Activated CD4-positive, alpha-beta T cell treated with anti-CD3 and anti-CD28 coated beads for 36 hours (primary cell): Measurements from ENCODE around the gene SLC7A7. TPM values are rescaled to one million over a fixed set of nuclear protein-coding genes. Genes with fewer than 3 reads are reported as not detected.

ENCODE experiments used
- ATAC-seq: fragments of 200-7000 bp; cut with Tn5 transposase; one replicate; pipeline ENCODE4 v1.10.0; 2021; ENCODE audit warnings: mild to moderate bottlenecking, moderate library complexity
- CTCF ChIA-PET: fragments of 350-600 bp; sonication (Branson Sonifier 250); formaldehyde crosslinking; loops from one replicate; lab custom pipeline; 2021; ENCODE audit warnings: antibody characterized with exemption; lab: Charles Lee
- POLR2A ChIA-PET: fragments of 350-600 bp; sonication (Branson Sonifier 250); formaldehyde crosslinking; loops from one replicate; lab custom pipeline; 2021; ENCODE audit warnings: antibody characterized with exemption, inconsistent platforms; lab: Charles Lee
- DNase-seq: peaks from one replicate; pipeline ENCODE4 v3.0.0-alpha.2; 2020
- H3K27ac Mint-ChIP-seq: one replicate; pipeline ENCODE4 v1.8.0; 2021; ENCODE audit warnings: mixed read lengths
- H3K27me3 Mint-ChIP-seq: one replicate; pipeline ENCODE4 v1.8.0; 2021; ENCODE audit warnings: mixed read lengths
- H3K36me3 Mint-ChIP-seq: one replicate; pipeline ENCODE4 v1.8.0; 2021; ENCODE audit warnings: low read depth, mixed read lengths
- H3K4me1 Mint-ChIP-seq: one replicate; pipeline ENCODE4 v1.8.0; 2021; ENCODE audit warnings: mixed read lengths
- H3K4me3 Mint-ChIP-seq: one replicate; pipeline ENCODE4 v1.8.0; 2021; ENCODE audit warnings: mild to moderate bottlenecking, moderate library complexity, mixed read lengths
- H3K9me3 Mint-ChIP-seq: one replicate; pipeline ENCODE4 v1.8.0; 2021; ENCODE audit warnings: low read depth, mixed read lengths
- intact Hi-C, 2 experiments: fragments of 100-400 bp; cut with DNase I in 1 of 2; cut with micrococcal nuclease in 1 of 2; formaldehyde crosslinking; loops; one replicate each; pipeline versions ENCODE4 v1.14.2 to v1.15.1; 2022 to 2024; cut with DNase I, micrococcal nuclease
- total RNA-seq, 2 experiments: library from RNA; stranded (reverse); gene quantifications; one replicate each; pipeline ENCODE4 v1.2.3, GENCODE V29; 2021

SLC7A7 gene
- total RNA-seq, 2 experiments from 2014 or later = 0.50 to 0.72 TPM

- intact Hi-C loops = no loop called here
- Mint-ChIP-seq H3K36me3 (no peaks in the 10 kb centered on the region), H3K9me3 (no peaks in the 10 kb centered on the region), H3K4me1 (peaks cover 5% of the 10 kb centered on the region), H3K27me3 (peaks cover 9% of the 10 kb centered on the region), H3K27ac (no peak overlapping the region), H3K4me3 (no peak overlapping the region)
- ChIA-PET POLR2A (no interaction called here), CTCF (interaction anchor here (1.1 to 1.2 kb wide), 2 partner anchors 12 to 16 kb away, joined by 4 to 5 read pairs; no protein-coding TSS in a partner anchor)
- DNase-seq = no peak
- ATAC-seq = no peak
Observed at GRCh38 chr14:22842211-22843122, 27.2 kb upstream of the SLC7A7 start.

GRCh38 chr14:22841769-22842168, 26.5 kb upstream of the SLC7A7 start:
- POLR2A ChIA-PET = no interaction called here
- no peaks in the 10 kb centered on the region for H3K9me3 Mint-ChIP-seq
- H3K27me3 Mint-ChIP-seq = peaks cover 13% of the 10 kb centered on the region
- ATAC-seq (no peak), DNase-seq (no peak)
- intact Hi-C loops = no loop called here
- peaks cover 3% of the 10 kb centered on the region for H3K36me3 Mint-ChIP-seq
- CTCF ChIA-PET = interaction anchor here (1.1 kb wide), 1 partner anchor 11 kb away, joined by 4 read pairs; no protein-coding TSS in a partner anchor
- H3K4me3 Mint-ChIP-seq = no peak overlapping the region
- no peak overlapping the region for H3K27ac Mint-ChIP-seq
- peaks cover 9% of the 10 kb centered on the region for H3K4me1 Mint-ChIP-seq

- peaks cover 11% of the 10 kb centered on the region for H3K4me1 Mint-ChIP-seq
- H3K4me3 Mint-ChIP-seq = no peak overlapping the region
- ChIA-PET CTCF (interaction anchor here (0.8 to 1.4 kb wide), 5 partner anchors 9 to 14 kb away, joined by 3 to 8 read pairs (median 4); no protein-coding TSS in a partner anchor), POLR2A (no interaction called here)
- H3K9me3 Mint-ChIP-seq = no peaks in the 10 kb centered on the region
- intact Hi-C loops = no loop called here
- ATAC-seq (no peak), DNase-seq (no peak)
- peaks cover 4% of the 10 kb centered on the region for H3K36me3 Mint-ChIP-seq
- no peak overlapping the region for H3K27ac Mint-ChIP-seq
- peaks cover 14% of the 10 kb centered on the region for H3K27me3 Mint-ChIP-seq
Observed at GRCh38 chr14:22841311-22841710, 26.1 kb upstream of the SLC7A7 start.

- ATAC-seq (no peak), DNase-seq (no peak)
- ChIA-PET POLR2A (interaction anchor here (1.0 to 1.2 kb wide), 2 partner anchors 9 to 251 kb away, joined by 3 to 4 read pairs; partner anchors contain the start of genes DAD1 and MRPL52), CTCF (interaction anchor here (0.6 to 1.5 kb wide), 8 partner anchors 14 to 269 kb away, joined by 3 to 5 read pairs (median 4); no protein-coding TSS in a partner anchor)
- Mint-ChIP-seq H3K27me3 (peaks cover 13% of the 10 kb centered on the region), H3K4me3 (no peak overlapping the region), H3K36me3 (peaks cover 16% of the 10 kb centered on the region), H3K27ac (no peak overlapping the region), H3K9me3 (no peaks in the 10 kb centered on the region), H3K4me1 (peaks cover 12% of the 10 kb centered on the region)
- intact Hi-C loops = no loop called here
Observed at GRCh38 chr14:22839159-22839779, 24.0 kb upstream of the SLC7A7 start.

- ChIA-PET POLR2A (interaction anchor here (0.6 to 1.2 kb wide), 3 partner anchors 8 to 331 kb away, joined by 3 to 4 read pairs (median 4); partner anchors contain the start of genes DAD1 and MRPL52), CTCF (interaction anchor here (0.6 to 4.1 kb wide), 6 partner anchors 16 to 28 kb away, joined by 3 to 28 read pairs (median 4); no protein-coding TSS in a partner anchor)
- no peak overlapping the region for H3K4me3 Mint-ChIP-seq
- peaks cover 18% of the 10 kb centered on the region for H3K36me3 Mint-ChIP-seq
- no peak for ATAC-seq
- no peaks in the 10 kb centered on the region for H3K9me3 Mint-ChIP-seq
- DNase-seq = no peak
- intact Hi-C loops = no loop called here
- no peak overlapping the region for H3K27ac Mint-ChIP-seq
- H3K4me1 Mint-ChIP-seq = peaks cover 12% of the 10 kb centered on the region
- peaks cover 13% of the 10 kb centered on the region for H3K27me3 Mint-ChIP-seq
Observed at GRCh38 chr14:22838631-22839041, 23.4 kb upstream of the SLC7A7 start.

- peaks cover 22% of the 10 kb centered on the region for H3K36me3 Mint-ChIP-seq
- DNase-seq = no peak
- no peak for ATAC-seq
- ChIA-PET CTCF (interaction anchor here (0.6 to 4.1 kb wide), 10 partner anchors 9 to 281 kb away, joined by 3 to 28 read pairs (median 4); no protein-coding TSS in a partner anchor), POLR2A (interaction anchor here (0.6 to 1.2 kb wide), 4 partner anchors 71 to 331 kb away, joined by 3 to 4 read pairs (median 4); partner anchors contain the start of genes DAD1 and OXA1L)
- intact Hi-C loops = no loop called here
- no peak overlapping the region for H3K27ac Mint-ChIP-seq
- H3K9me3 Mint-ChIP-seq = no peaks in the 10 kb centered on the region
- H3K4me3 Mint-ChIP-seq = no peak overlapping the region
- peaks cover 12% of the 10 kb centered on the region for H3K4me1 Mint-ChIP-seq
- H3K27me3 Mint-ChIP-seq = peaks cover 13% of the 10 kb centered on the region
Observed at GRCh38 chr14:22837750-22838538, 22.7 kb upstream of the SLC7A7 start.

GRCh38 chr14:22837114-22837749, 22.0 kb upstream of the SLC7A7 start:
- DNase-seq = no peak
- Mint-ChIP-seq H3K27ac (peak overlapping the region; percentile 17), H3K9me3 (no peaks in the 10 kb centered on the region), H3K36me3 (peaks cover 22% of the 10 kb centered on the region), H3K4me1 (peaks cover 12% of the 10 kb centered on the region), H3K4me3 (peak overlapping the region; percentile 63), H3K27me3 (peaks cover 13% of the 10 kb centered on the region)
- POLR2A ChIA-PET = interaction anchor here (0.6 to 0.9 kb wide), 3 partner anchors 15 to 71 kb away, joined by 4 read pairs; partner anchors contain the start of gene OXA1L
- peak; percentile 57 for ATAC-seq
- CTCF ChIA-PET = interaction anchor here (0.6 to 4.1 kb wide), 12 partner anchors 9 to 280 kb away, joined by 3 to 28 read pairs (median 4); no protein-coding TSS in a partner anchor
- intact Hi-C loops = no loop called here

GRCh38 chr14:22836301-22837113, 21.3 kb upstream of the SLC7A7 start, which contains the start of gene MMP14:
MMP14 (plus strand) TSS chr14:22836585; CDS start chr14:22836818, 233 bp downstream.
- H3K27ac Mint-ChIP-seq = peak within 1 kb of the TSS; percentile 17
- POLR2A ChIA-PET = interaction anchor here (0.6 to 0.9 kb wide), 2 partner anchors 14 to 922 kb away, joined by 3 to 4 read pairs; no protein-coding TSS in a partner anchor
- CTCF ChIA-PET = interaction anchor here (0.6 to 4.1 kb wide), 11 partner anchors 8 to 280 kb away, joined by 3 to 28 read pairs (median 4); partner anchors contain the start of gene OXA1L

GRCh38 chr14:22835505-22835904, 20.3 kb upstream of the SLC7A7 start:
- Mint-ChIP-seq H3K4me3 (no peak overlapping the region), H3K27ac (no peak overlapping the region), H3K9me3 (no peaks in the 10 kb centered on the region), H3K4me1 (peaks cover 22% of the 10 kb centered on the region), H3K27me3 (peaks cover 12% of the 10 kb centered on the region), H3K36me3 (peaks cover 33% of the 10 kb centered on the region)
- intact Hi-C loops = no loop called here
- ChIA-PET CTCF (interaction anchor here (0.6 to 4.1 kb wide), 6 partner anchors 12 to 266 kb away, joined by 3 to 28 read pairs (median 4); partner anchors contain the start of gene OXA1L), POLR2A (interaction anchor here (0.6 kb wide), 1 partner anchor 921 kb away, joined by 3 read pairs; no protein-coding TSS in a partner anchor)
- DNase-seq (no peak), ATAC-seq (no peak)

More at GRCh38 chr14:22836301-22837113, 21.3 kb upstream of the SLC7A7 start, which contains the start of gene MMP14:
- Mint-ChIP-seq H3K4me3 (peak within 1 kb of the TSS; percentile 63), H3K4me1 (peaks cover 15% of the 10 kb centered on the region), H3K9me3 (no peaks in the 10 kb centered on the region), H3K36me3 (peaks cover 27% of the 10 kb centered on the region), H3K27me3 (peaks cover 13% of the 10 kb centered on the region)
- DNase-seq (no peak), ATAC-seq (no peak)
- intact Hi-C loops = no loop called here
